NCI-H748 (cell line): ENCODE measurements around the gene KRTAP5-5.
"Not testable (repeated sequence)": the region's sequence is repeated elsewhere in the genome, so short reads cannot be mapped to it uniquely, and the experiment has no call there.

Experiments used
- DNase-seq: peaks from one replicate; lab custom pipeline; 2025; ENCODE audit not compliant: unreplicated experiment; lab: John Stamatoyannopoulos, UW

The KRTAP5-5 gene

GRCh38 chr11:1607156-1607845, 22.3 kb upstream of the KRTAP5-5 start:
- DNase-seq: not testable (repeated sequence)

- not testable (repeated sequence) for DNase-seq
Observed at GRCh38 chr11:1607901-1608300, 21.7 kb upstream of the KRTAP5-5 start.

DNA sequence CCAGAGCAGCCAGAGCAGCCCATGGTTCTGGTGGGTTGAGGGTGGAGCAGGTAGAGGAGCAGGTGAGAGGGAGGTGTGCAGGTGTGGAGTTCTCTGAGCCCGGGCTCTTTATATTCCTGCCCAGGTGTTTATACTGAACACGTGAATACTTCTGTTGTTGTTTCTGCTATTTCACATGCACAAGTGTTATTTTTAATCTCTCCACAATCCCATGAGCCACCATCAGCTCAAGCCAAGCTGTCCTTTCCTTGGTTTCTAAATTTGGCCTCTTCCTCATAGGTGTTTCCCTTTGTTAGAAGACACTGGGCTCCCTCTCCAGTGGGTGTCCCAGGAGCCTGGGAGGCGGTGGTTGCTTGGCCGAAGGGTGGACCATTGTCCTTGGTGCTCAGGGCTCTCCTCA, 21.2 kb upstream of the KRTAP5-5 start, which contains the start of gene KRTAP5-3:
Gene KRTAP5-3, minus strand, starts transcription at position 101 of the 400 bp plus-strand sequence. Its CDS starts 78 bp downstream, at position 23.
- peak; percentile 81 for DNase-seq

DNA sequence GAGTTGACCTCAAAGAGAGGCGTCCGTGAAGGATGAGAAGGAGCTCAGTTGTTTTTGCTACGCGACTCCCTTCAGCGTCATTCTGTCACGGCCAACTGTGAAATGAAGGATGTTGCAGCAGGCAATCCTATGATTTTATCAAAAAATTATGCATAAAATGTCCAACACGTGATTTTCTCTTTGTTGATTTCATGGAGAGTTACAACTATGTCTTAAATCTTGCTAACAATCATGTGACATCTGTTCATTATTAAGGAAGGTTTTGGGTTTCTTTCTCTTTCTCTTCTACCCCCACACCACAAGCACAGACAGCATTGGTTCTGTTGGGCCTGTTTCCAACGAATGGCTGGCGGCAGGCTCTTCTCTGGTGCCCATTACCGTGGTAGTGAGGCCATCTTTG, 11.3 kb upstream of the KRTAP5-5 start:
- DNase-seq: no peak

GRCh38 chr11:1619449-1619848, 10.1 kb upstream of the KRTAP5-5 start:
- no peak for DNase-seq

- DNase-seq: no peak
Observed at GRCh38 chr11:1622086-1622485, 7.5 kb upstream of the KRTAP5-5 start, which contains the start of gene KRTAP5-4. Gene KRTAP5-4 (minus strand): TSS chr11:1622138. CDS start chr11:1622093, 45 bp downstream.

GRCh38 chr11:1623716-1624115, 5.9 kb upstream of the KRTAP5-5 start:
- peak; percentile 68 for DNase-seq

- no peak for DNase-seq
Observed at GRCh38 chr11:1624621-1625020, 5.0 kb upstream of the KRTAP5-5 start.

DNA sequence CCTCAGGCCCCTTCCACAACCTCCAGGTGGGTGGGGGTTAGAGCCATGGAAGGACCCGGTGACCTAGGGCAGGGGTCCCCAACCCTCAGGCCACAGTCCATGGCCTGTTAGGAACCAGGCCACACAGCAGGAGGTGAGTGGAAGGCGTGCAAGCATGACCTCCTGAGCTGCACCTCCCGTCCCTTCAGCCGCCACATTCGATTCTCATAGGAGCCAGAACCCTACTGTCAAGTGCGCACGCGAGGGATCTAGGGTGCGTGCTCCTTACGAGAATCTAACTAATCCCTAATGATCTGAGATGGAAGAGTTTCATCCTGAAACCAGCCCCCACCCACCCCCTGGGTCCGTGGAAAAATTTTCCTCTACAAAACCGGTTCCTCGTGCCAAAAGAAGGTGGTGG, 4.0 kb upstream of the KRTAP5-5 start:
- no peak for DNase-seq

DNA sequence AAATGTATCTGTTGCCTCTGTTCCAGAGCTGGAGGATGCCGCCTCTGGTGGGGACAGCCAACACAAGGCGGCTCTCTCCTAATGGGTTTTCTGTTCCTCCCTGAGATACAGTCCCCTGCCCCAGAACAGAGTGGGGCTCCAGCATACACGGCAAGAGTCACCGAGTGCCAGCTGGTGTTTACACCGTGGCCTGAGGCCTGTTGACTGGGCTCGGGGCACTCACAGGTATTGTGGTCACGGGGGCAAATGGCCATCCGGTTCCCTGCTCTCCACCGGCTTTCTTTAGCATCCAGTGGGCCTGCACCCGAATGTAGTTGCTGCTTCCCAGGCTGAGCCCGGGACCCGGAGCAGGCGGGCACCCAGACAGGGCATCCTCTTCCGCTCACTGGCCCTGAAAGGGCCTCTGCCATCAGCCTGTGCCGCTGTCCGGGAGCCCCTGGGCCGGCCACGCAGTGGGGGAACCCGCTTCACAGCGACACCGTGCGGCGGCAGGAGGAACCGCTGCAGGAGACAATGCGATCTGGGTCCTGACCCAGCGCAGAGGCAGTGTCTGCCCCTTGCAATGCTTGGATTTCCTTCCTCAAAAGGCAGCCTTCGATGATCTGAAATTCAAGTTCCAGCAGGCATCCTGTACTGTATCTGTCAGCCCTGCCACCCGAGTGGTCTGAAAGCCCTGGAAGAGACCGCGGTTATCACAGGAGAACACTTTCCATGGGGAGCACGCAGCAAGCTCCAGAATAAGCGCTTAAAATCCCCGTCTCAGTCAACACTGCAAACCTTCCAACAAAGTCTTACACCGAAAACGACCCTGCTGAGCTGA, 859 bp upstream of the KRTAP5-5 start:
- no peak for DNase-seq

GRCh38 chr11:1630271-1630670, 696 bp downstream of the KRTAP5-5 start:
- no peak for DNase-seq

GRCh38 chr11:1631066-1631568, 1.5 kb downstream of the KRTAP5-5 start:
- no peak for DNase-seq

DNA sequence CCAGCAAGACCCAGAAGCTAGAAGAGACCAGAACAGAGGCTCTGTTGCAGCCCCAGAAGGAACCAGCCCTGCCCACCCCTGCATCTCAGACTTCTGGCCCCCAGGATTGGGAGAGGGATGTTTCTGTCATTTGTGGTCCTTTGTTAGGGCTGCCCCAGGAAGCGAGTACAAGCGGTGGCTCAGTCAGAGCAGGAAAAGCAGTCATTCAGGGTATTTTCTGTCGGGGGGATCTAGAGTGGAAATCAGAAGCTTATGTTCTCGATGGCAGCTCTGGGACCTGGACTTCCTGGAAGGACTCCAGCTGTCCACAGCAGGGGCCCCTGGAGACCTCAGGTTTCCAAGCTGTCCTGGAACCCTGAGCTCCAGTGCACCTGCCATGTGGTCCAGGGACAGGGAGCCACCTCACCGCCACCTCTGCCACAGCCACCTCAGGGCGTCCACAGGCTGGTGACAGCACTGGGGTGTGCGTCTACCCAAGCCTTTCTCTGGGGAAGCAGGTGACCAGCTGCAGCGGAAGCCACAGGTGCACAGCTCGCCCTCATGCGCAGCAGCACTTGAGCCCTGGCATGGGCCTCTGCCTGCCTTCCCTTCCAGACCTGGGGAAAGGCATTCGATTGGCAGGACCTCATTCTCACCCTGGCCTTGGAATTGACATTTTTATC, 2.6 kb downstream of the KRTAP5-5 start:
- peak; percentile 61 for DNase-seq

DNA sequence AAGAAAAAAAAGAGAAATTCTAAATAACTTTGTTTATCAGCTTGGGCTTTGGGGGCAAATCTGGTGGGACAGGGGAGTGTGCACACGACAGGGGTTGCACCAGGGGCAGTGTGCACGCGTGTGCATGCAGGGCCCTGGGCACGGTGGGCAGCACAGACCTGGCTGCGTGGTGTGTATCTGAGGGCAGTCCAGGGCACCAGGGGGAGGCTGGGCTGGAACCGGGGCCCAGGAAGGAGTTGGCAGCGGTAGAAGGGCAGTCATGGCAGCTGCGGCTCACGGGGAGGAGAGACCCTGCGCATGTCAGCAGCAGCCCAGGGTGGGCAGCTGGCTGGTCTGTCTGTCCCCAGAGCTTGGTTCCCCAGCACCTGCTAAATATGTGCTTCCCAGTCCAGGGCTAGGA, 4.3 kb downstream of the KRTAP5-5 start:
- DNase-seq: no peak

GRCh38 chr11:1636291-1636950, 6.8 kb downstream of the KRTAP5-5 start:
- no peak for DNase-seq

- no peak for DNase-seq
Observed at GRCh38 chr11:1637628-1638027, 8.1 kb downstream of the KRTAP5-5 start.

GRCh38 chr11:1638344-1638743, 8.8 kb downstream of the KRTAP5-5 start:
- DNase-seq: peak; percentile 95

GRCh38 chr11:1639102-1639620, 9.6 kb downstream of the KRTAP5-5 start:
- DNase-seq: peak; percentile 100

DNA sequence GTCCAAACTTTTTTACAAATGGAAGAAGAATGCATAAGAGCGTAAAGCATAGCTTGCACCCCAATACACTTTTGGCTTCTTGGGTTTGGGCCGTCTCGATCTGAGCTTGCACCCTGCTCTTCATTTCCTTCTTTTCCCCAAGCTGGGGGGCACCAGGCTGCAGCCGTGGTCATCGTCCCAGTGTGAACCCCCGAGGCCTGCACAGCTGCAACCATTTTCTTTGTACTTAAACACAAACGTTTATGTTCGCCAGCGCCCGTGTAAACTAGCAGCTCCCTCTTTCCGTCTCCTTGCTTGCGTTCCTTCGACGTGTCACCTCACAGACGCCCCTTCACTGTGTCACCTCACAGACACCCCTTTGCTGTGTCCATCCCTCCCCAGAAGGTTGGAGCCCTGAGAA, 10.1 kb downstream of the KRTAP5-5 start:
- DNase-seq: no peak

DNA sequence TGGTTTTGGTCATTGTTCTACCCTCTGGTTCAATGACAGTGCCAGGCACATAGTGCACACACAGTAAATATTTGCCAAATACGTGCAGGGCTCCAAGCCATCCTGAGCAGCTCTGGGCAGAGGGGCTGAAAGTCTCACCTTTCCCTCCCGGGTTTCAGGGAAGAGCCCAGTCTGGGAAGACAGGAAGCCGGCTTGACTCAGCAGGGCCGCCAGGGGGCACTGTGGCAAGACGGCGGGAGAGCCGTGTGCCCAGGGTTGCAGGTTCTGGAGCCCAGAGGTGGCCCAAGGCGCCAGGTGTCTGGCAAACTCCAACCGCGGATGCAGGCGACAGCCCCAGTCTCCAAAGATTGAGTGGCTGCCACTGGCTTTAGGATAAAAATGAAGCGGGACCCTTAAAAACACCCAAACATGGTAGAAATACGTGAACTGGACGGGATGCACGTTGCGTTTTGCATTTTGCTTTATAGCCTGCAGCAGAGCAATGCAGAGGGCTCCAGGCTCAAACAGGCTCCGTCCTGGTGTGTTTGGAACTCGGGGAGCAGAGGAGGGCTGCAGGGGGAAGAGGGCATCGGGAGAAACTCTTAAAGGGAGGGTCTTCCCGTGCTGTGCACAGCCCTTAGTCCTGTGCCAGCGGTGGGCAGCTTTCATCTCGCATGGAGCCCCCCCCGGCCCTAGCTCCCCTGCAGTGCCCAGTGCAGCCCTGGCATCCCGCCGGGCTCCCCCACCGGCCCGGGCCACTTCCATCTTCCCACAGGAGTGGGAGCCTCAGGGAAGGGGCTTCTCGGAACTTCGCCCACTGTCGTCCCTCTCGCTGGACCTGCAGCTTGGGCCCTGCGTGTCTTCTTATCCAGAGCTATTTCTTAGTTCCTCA, 10.7 kb downstream of the KRTAP5-5 start:
- DNase-seq: peak; percentile 98
